GM21360 (cell line): ENCODE measurements around the gene HPSE2.
"Not testable (repeated sequence)": the region's sequence is repeated elsewhere in the genome, so short reads cannot be mapped to it uniquely, and the experiment has no call there.

Source experiments
- ATAC-seq: cut with Tn5 transposase; IDR thresholded peaks from one replicate; pipeline ENCODE4 v1.9.1; 2021; ENCODE audit warnings: mild to moderate bottlenecking, moderate library complexity; ENCODE audit not compliant: unreplicated experiment

HPSE2 gene

DNA sequence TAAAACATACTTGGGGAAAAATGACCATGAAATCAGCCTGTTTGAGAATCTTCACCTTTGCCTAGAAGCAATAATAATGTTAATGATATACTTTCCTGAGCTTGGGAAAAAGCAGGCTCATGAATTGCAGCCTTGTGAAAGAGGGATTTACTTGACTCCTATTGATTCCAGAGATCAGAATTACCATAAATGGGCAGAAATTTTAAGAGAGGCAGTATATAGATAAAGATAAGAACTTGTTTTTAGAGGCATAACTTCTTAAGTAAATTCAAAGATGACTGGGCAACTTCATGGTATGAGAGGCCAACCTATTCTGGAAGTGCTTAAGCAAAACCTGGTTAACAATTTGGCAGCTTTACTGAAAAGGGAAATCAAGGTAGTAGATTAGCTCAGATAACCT is 225.4 kb downstream of the HPSE2 start:
- no peak for ATAC-seq

DNA sequence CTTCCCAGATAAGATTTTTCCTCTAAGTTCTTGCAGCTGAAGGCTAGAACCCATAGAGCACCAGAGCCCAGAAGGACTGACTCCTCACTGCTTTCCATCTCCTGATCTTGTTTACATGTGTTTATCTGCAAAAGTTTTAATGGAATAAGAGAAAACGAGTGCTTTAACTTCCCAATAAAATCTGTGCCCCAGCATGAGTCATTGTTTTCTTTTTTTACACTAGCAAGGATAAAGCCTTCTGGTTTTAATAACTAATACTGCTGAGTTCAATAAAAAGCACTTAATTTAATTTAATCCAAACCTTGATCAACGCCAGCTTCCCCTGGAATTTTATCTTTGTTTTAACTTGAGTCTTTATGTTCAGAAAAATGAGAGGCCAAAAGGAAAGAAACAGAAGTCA is 227.6 kb downstream of the HPSE2 start:
- no peak for ATAC-seq

DNA sequence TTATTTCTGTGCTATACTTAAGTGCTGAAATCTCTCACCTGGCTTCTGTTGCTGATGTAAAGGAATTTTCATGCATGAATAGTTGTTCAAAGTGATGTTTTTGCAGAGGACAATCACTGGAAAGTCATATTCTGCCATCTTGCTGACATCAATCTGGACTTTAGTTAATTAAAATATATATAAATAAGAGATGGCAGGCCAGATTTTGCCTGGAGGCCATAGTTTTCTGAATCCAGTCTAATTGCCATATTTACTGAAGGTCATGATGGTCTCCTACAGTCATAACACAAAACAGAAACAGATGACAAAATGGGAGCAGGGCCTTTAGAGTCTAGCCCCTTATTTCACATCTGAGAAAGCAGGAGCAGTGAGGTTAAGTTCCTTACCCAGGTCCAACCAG is 228.2 kb downstream of the HPSE2 start:
- ATAC-seq = no peak

DNA sequence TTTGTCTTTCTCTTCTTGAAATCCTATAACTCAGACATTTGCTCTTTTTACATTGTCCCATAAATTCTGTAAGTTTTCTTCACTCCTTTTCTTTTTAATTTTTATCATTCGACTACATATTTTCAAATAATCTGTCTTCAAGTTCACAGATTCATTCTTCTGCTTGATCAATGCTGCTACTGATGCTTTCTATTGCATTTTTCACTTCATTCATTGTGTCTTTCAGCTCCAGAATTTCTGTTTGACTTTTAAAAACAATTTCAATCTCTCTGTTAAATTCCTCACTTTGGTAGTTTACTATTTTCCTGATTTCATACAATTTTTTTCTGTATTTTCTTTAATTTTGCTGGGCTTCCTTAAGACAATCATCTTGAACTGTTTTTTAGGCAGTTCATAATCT is 230.4 kb downstream of the HPSE2 start:
- no peak for ATAC-seq

DNA sequence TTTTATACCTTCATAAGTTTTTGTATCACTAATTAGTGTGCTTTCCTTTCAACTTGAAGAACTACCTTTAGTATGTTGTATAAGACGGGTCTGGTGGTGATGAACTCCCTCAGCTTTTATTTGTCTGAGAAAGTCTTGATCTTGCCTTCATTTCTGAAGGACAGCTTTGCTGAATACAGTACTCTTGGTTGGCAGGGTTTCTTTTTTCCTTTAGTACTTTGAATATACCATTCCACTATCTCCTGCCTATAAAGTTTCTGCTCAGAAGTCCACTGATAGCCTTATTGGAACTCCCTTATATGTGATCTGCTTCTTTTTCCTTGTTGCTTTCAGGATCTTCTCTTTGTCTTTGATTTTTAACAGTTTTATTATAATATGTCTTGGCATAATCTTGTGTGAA is 230.9 kb downstream of the HPSE2 start:
- no peak for ATAC-seq

DNA sequence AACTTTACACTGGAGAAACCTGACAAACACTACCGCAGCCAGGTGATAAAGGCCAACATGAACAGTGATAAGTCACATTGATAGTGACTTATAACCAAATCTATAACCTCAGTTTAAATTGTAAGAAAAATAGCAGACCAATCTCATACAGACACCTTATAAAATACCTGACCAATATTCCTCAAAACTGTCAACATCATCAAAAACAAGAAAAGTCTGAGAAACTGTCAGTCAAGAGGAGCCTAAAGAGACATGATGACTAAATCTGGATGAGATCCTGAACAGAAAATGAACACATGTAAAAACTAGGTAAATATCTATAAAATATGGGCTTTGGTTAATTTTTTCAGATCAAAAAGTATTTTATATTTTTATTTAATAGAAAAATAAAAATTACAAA is 233.3 kb downstream of the HPSE2 start:
- no peak for ATAC-seq

DNA sequence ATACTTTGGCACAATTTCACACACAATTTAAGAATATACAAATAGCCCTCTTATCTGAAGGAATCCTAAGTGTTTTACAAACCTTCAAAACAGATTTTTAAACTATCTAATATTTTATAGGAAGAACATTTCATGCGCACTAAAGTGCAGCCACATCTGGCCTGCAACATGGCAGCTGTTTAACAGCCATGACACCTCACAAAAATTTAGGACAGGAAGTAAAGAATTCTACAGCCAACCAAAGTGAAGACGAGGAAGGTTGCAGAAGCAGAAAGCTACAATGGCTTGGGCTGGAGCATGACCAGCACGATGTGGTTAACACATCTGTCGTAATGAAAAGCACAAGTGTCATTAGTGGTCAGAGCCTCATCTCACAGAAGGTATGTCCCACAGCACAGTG is 238.1 kb downstream of the HPSE2 start:
- ATAC-seq = no peak

DNA sequence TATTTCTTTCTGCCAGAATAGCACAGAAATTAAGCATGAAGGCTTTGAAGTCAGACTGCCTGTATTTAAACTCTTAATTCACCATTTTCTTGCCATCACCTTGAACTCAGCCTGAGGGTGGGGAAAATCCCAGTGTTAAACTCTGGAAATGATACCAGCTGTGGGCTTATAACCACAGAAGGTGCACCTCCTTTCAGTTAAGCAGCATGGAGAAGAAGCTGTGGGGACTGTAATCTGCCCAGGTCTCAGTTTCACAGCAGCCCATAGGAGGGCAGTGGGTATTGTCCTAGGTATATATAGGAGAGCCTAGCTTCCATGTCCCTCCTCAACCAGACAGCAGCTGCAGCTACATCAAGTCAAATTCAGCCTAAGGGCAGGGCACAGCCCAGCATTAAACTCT is 241.6 kb downstream of the HPSE2 start:
- ATAC-seq = no peak

DNA sequence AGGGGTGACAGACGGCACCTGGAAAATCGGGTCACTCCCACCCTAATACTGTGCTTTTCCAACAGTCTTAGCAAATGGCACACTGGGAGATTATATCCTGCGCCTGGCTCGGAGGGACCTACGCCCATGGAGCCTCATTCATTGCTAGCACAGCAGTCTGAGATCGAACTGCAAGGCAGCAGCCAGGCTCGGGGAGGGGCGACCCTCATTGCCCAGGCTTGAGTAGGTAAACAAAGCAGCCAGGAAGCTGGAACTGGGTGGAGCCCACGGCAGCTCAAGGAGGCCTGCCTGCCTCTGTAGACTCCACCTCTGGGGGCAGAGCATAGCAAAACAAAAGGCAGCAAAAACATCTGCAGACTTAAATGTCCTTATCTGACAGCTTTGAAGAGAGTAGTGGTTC is 251.9 kb downstream of the HPSE2 start:
- ATAC-seq = not testable (repeated sequence)

DNA sequence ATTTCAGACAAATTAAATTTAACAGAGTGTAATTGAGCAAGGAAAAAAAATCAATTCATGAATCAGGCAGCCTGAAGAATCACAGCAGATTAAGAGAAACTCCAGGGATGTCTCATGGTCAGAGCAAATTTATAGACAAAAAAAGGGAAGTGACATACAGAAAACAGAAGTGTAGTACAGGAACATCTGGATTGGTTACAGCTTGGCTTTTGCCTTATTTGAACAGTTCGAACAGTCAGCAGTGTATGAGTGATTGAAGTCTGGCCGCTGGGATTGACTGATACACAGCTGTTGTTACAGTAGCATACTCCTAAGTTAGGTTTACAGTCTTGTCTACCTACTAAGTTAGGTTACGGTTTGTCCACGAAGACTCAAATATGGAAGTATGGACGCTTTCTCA is 255.3 kb downstream of the HPSE2 start:
- no peak for ATAC-seq

DNA sequence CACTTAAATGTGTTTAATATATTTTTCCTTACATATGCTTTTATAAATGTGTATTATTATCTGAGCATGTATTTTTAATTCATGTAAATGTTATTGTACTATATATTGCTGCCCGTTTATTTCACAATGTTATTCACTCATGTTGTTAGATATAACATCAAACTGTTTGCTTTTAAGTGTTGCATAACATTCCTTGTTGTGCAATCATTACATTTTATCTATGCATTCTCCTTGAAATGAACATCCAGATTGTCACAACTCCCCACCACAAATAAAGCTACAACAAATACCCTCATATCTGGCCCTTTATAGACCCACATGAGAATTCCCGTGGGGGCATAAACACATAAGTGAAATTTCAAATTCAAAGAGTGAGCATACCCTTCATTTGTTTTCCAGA is 264.2 kb downstream of the HPSE2 start:
- no peak for ATAC-seq

DNA sequence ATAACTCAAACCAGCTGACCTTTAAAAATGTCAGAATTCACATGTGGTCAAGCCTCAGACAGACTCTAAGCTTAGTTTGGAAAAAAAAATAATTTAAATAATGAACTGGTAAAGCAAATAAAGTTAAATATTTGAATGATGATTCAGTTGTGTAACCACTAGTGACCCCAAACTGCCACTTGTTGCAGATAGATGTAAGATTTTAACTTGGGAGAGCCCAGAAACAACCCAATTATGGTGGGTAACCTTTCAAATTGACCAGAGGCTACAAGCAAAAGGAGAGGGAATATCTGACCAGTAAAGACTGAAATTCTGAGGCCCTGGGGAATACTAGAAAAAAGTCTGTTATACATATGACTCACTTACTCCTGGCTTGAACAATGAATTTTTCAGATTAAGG is 268.1 kb downstream of the HPSE2 start:
- no peak for ATAC-seq

DNA sequence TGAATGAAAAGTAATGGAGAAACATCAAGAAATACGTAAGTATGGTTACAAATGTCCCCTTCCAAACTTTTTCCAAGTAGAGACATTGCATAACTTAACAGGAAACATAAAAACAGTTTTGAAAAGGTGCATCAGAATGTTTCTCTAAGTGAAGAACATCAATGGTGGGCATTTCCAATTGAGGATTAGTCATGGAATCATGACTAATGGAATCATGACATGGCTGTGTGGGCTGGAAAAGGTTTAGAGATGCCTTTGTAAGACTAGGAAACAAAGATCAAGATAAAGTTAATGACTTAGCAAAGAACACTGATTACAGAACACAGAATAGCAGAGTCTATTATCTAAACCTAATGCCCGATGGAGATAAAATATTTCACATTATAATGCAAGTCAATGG is 272.0 kb downstream of the HPSE2 start:
- ATAC-seq = no peak

DNA sequence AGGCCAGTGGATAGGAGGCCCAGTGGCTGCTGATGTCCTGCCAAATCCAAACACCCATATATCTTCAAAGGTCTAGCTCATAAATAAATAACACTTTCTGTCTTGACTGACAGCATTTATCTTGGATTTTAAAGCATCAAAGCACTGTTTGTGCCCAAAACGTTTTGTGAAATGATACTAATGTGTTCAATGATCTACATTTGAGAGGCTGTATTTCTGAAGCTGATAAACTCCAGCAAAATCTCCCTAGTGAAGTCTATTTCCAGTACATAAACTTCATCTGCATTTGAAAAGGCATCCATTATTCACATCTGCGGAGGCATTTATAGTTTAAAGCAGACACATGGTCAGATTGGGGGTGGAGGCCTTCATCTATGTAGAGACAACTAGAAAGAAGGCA is 276.3 kb downstream of the HPSE2 start:
- no peak for ATAC-seq

DNA sequence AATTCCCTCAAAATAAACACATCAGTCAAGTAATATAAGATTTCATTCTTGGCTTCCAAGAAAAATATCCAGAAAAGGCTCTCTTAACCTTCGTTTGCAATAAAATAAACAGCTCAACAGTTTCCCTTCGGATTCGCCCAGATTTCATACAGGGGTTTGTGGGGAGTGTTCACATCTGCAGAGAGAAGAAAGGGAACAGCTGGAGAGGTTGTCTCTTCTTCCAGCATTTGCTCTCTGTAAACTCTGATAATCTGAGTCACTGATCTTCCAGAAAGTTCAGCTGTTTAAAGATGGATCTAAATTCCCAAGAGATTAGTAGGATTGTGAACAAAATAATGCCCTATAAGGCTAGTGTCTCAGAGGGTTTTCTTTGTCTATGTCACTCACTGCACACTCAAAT is 277.9 kb downstream of the HPSE2 start:
- no peak for ATAC-seq

DNA sequence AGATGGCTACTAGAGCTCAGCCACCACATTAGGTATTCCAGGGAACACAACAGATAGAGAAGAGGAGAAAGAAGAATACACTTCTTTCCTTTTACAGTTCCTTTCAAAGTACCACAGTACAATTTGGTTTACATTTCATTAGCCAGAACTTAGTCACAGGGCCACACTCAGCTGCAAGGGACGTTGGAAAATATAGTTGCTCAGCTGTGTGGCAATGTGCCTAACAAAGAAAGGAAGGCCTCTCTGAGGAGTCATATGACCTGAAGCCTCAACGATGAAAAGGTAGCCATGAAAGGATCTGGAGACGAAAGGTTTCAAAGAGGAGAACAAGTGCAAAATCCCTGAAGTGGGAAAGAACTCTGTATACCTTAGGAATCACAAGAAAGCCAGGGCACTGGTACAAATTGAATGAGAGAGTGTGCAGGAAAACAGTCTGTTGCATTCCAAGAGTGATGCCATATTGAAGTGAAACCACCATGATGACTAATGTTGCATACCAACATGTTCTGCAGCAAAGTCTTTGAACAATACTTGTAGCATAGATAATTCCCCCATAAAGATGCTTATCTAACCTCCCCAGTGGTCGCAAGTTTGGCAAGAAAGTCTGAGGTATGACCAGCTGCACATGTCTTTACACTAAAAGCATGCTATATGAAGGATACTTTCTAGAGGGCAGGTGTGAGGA is 278.9 kb downstream of the HPSE2 start:
- no peak for ATAC-seq

DNA sequence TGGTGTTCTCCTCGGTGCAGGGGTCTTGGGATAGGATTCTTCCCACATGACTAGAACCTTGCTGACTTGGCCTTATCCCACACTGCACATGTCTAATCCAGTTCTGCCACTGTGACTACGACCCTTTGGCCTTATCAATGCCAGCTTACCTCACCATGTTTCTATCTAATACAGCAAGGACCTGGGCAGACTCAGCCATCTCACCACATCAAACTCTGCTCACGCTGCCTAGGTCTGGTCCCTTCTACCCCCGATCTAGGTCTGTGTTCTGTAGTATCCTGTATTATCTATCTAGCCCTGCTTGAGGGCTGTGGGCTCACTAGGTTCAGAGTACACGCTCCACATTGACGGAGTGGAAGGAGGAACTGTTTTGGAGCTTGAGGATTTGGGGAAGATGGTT is 282.4 kb downstream of the HPSE2 start:
- no peak for ATAC-seq

DNA sequence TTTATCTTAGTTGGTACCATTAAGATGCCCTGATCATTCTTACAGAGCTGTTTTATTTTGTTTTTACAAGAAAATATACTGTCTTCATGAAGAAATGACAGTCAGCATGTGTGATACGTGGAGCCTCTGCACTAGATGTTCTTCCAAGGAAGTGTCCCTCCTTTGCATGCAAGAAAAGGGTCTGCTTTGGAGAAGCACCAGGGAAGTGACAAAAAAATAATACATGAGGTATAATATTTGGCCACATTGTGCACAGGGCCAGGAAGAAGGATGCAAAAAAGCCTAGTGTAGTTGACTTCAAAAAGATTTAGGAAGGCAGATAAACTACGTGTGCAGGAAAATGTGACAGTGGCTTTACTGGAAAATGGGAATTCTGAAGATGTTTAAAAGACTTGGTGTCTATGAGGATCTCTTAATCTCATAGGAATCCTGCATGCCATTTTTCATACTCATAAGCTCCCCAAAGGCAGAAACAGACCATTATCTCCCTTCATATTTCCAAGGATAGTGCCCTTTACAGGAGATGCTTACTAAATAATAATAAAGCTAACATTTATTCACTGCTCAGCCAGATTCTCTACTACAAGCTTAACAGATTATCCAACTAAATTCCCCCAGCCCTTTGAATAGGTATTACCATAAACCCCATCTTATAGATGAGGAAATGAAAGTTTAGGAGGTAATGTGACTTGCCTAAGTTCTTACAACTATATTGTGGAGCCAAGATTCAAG is 284.2 kb downstream of the HPSE2 start:
- no peak for ATAC-seq

DNA sequence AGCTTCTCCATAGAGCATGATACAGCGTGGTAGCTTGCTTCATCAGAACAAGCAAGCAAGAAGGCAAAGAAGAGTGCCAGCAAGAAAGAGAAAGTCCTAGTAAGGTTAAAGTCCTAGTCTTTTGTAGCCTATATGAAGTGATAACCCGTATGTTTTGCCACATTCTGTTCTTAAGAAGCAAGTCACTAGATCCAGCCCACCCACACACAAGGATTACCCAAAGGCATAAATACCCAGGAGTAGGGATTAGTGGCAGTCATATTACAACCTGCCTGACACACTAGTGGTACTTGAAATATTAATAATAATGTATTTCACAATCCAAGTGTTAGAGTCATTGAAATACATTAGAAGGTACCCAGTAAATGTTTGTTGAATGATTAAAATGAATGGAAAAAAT is 285.5 kb downstream of the HPSE2 start:
- ATAC-seq = no peak

DNA sequence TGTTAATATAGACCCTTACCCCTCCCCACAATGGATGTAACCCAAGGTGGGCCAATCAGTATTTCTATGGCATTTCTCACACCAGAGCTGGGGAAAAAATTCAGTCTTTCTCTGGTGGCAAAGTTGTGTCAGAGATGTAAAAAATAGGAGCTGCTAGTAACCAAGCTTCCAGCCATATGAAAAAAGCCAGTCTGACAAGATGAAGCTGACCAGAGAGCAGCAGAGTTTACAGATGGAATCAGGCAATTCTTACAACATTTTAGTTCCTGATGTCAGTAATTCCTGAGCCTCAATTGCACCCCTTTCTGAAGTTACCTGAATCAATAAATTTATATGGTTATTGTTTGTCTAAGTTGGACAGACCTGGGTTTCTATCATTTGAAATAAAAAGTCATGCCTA is 286.3 kb downstream of the HPSE2 start:
- no peak for ATAC-seq

DNA sequence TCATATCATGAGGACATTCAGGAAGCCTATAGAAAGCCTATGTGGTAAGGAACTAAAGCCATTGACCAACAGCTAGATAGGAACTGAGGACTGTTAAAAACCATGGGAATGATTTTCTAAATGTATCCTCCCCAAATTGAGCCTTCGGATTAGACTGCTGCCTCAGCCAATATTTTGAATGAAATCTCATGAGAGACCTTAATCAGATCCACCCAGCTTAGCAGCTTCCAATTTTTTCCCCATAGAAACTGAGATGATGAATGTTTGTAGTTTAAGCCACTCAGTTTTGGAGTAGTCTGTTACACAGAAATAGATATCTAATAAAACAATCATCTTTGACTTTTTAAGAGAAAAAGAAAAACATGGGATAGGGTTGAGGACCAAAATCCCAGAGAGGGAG is 292.0 kb downstream of the HPSE2 start:
- ATAC-seq = no peak

DNA sequence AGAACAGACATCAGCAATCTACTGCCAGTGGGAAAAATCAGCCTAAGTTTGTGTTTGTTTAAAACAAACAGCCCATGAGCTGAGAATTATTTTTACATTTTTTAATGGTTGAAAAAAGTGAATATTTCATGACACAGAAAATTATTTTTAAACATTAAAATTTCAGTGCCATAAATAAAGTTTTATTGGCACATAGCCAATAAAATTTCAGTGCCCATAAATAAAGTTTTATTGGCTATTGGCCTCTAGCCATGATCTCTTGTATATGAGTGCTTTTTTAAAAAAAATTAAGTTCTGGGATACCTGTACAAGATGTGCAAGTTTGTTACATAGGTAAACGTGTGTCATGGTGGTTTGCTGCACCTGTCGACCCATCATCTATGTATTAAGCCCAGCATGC is 305.9 kb downstream of the HPSE2 start:
- ATAC-seq = no peak

DNA sequence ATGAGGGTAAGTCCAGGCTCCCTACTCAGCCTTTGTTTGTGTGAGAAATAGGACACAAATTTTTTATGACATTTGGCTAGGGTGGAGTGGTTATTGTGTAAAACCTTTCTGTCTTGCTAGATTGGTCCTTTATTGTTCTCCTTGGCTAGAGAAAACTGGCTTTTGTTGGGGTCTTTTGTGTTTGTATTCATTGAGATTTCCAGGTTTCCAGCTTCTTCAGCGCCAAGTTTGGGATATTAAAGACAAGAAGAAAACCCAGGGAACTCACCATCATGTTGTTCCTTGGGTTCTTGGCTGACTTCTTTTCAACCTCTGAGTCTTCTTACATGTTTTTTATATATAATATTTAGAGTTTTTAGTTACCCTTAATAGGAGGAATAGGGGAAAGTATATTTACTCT is 310.0 kb downstream of the HPSE2 start:
- no peak for ATAC-seq
